Cortex of kidney (tissue), 1 donor: ENCODE results near the gene CENPF.
"Not testable (repeated sequence)": the region's sequence is repeated elsewhere in the genome, so short reads cannot be mapped to it uniquely, and the experiment has no call there.

ENCODE experiments used
- DNase-seq: peaks from one replicate; lab custom pipeline; 2025; lab: John Stamatoyannopoulos, UW

CENPF gene

GRCh38 chr1:214602764-214603657 is at the start of gene CENPF:
Gene CENPF, plus strand, starts transcription at chr1:214603195. Its CDS starts 10,560 bp downstream, at chr1:214613755.
- DNase-seq, result peak; percentile 47

GRCh38 chr1:214557952-214558735 is 44.9 kb upstream of the CENPF start:
- no peak for DNase-seq

- no peak for DNase-seq
These were observed 39.1 kb upstream of the CENPF start for GRCh38 chr1:214563881-214564280.

- no peak for DNase-seq
These were observed 37.7 kb upstream of the CENPF start for GRCh38 chr1:214565310-214565709.

- no peak for DNase-seq
These were observed 36.6 kb upstream of the CENPF start for GRCh38 chr1:214566158-214567104.

GRCh38 chr1:214567481-214567980 is 35.5 kb upstream of the CENPF start:
- no peak for DNase-seq

- DNase-seq, result no peak
These were observed 34.7 kb upstream of the CENPF start for GRCh38 chr1:214568328-214568727.

- DNase-seq, result no peak
These were observed 33.5 kb upstream of the CENPF start for GRCh38 chr1:214569357-214570004.

- no peak for DNase-seq
These were observed 32.6 kb upstream of the CENPF start for GRCh38 chr1:214570442-214570841.

- no peak for DNase-seq
These were observed 31.7 kb upstream of the CENPF start for GRCh38 chr1:214571281-214571680.

GRCh38 chr1:214573386-214574318 is 29.3 kb upstream of the CENPF start:
- DNase-seq, result no peak

GRCh38 chr1:214574598-214575411 is 28.2 kb upstream of the CENPF start:
- DNase-seq, result no peak

GRCh38 chr1:214576120-214576519 is 26.9 kb upstream of the CENPF start:
- DNase-seq, result not testable (repeated sequence)

- no peak for DNase-seq
These were observed 23.8 kb upstream of the CENPF start for GRCh38 chr1:214579183-214579582.

- no peak for DNase-seq
These were observed 21.2 kb upstream of the CENPF start for GRCh38 chr1:214581785-214582184.

GRCh38 chr1:214582289-214582891 is 20.6 kb upstream of the CENPF start:
- DNase-seq, result no peak

GRCh38 chr1:214583113-214583512 is 19.9 kb upstream of the CENPF start:
- no peak for DNase-seq

- no peak for DNase-seq
These were observed 19.0 kb upstream of the CENPF start for GRCh38 chr1:214583824-214584554.
